ENCODE measurements around the gene DESI1. TPM values are rescaled to one million over a fixed set of nuclear protein-coding genes. Genes with fewer than 3 reads are reported as not detected.
A peak's percentile ranks its signal among the peaks of the same experiment; 100 is the strongest.

DESI1 gene
- total and polyA plus RNA-seq, 2 of the 13 experiments (the other 11 are each of a cell fraction or from before 2014, with no cell fraction given), result 21.6 to 29.2 TPM

GRCh38 chr22:41589391-41590241 is 31.2 kb downstream of the DESI1 start, which contains the start of gene PMM1 (continued):
- TF ChIP-seq E2F5 (CRISPR knock-in tag; conservative IDR thresholded peaks at IDR 0.05) (0 out of 2 replicates have a peak, but pooled peaks have one; percentile 11), YEATS4 (CRISPR knock-in tag; IDR thresholded peaks at IDR 0.05; ENCODE audit: borderline replicate concordance) (peak; percentile 52; the same call in 1 of the 2 replicates), NFKBIZ (CRISPR knock-in tag; IDR thresholded peaks at IDR 0.05) (no peak), HMG20A (CRISPR knock-in tag; IDR thresholded peaks at IDR 0.05; ENCODE audit: borderline replicate concordance) (no peak), TBX3 (IDR thresholded peaks at IDR 0.05; ENCODE audit: borderline replicate concordance) (no peak), ZBTB49 (CRISPR knock-in tag; IDR thresholded peaks at IDR 0.05; ENCODE audit: borderline replicate concordance) (no peak), BATF2 (CRISPR knock-in tag; IDR thresholded peaks at IDR 0.05) (no peak), GRHL1 (CRISPR knock-in tag; conservative IDR thresholded peaks at IDR 0.05) (no peak), ZBTB10 (CRISPR knock-in tag; IDR thresholded peaks at IDR 0.05; ENCODE audit: borderline replicate concordance) (no peak; the same call in 1 of the 2 replicates), MYPOP (CRISPR knock-in tag; IDR thresholded peaks at IDR 0.05) (no peak), RORA (CRISPR knock-in tag; IDR thresholded peaks at IDR 0.05) (no peak), MED8 (CRISPR knock-in tag; IDR thresholded peaks at IDR 0.05; ENCODE audit: insufficient replicate concordance) (peak; percentile 32), FOXK1 (CRISPR knock-in tag; IDR thresholded peaks at IDR 0.05; ENCODE audit: borderline replicate concordance, low read depth) (no peak; the same call in 1 of the 2 replicates), ZNF768 (CRISPR knock-in tag; IDR thresholded peaks at IDR 0.05) (0 out of 2 replicates have a peak, but pooled peaks have one; percentile 14), ZFP90 (CRISPR knock-in tag; IDR thresholded peaks at IDR 0.05; ENCODE audit: borderline replicate concordance) (no peak), ZNF441 (CRISPR knock-in tag; IDR thresholded peaks at IDR 0.05; ENCODE audit: borderline replicate concordance) (peak; percentile 27; the same call in 1 of the 2 replicates), AKAP8 (CRISPR knock-in tag; IDR thresholded peaks at IDR 0.05) (no peak)

All from HepG2 (cell line).